AG09309 (cell line): ENCODE data around the gene TAF1D.
"Not testable (repeated sequence)": the region's sequence is repeated elsewhere in the genome, so short reads cannot be mapped to it uniquely, and the experiment has no call there.

Experiments
- DNase-seq: peaks from one replicate; pipeline ENCODE4 v3.0.0-alpha.2; 2010; ENCODE audit warnings: low read depth
- H3K4me3 ChIP-seq: 2 replicates; pipeline ENCODE4 v1.5.1; 2011; ENCODE audit warnings: mild to moderate bottlenecking, low read depth, low read length, moderate library complexity; ENCODE audit not compliant: control insufficient read depth
- CTCF ChIP-seq: IDR thresholded peaks from 2 replicates; pipeline ENCODE4 v1.5.1; 2011; ENCODE audit warnings: mild to moderate bottlenecking, low read depth, low read length, inconsistent platforms; ENCODE audit not compliant: insufficient read depth, control insufficient read depth; ENCODE audit errors: missing control alignments

The TAF1D gene

GRCh38 chr11:93747122-93747521, 5.8 kb upstream of the TAF1D start:
- TF ChIP-seq CTCF: no peak
- H3K4me3 ChIP-seq: no peak overlapping the region
- DNase-seq: no peak

GRCh38 chr11:93746101-93746500, 4.8 kb upstream of the TAF1D start:
- DNase-seq: no peak
- no peak overlapping the region for H3K4me3 ChIP-seq
- TF ChIP-seq CTCF: no peak

DNA sequence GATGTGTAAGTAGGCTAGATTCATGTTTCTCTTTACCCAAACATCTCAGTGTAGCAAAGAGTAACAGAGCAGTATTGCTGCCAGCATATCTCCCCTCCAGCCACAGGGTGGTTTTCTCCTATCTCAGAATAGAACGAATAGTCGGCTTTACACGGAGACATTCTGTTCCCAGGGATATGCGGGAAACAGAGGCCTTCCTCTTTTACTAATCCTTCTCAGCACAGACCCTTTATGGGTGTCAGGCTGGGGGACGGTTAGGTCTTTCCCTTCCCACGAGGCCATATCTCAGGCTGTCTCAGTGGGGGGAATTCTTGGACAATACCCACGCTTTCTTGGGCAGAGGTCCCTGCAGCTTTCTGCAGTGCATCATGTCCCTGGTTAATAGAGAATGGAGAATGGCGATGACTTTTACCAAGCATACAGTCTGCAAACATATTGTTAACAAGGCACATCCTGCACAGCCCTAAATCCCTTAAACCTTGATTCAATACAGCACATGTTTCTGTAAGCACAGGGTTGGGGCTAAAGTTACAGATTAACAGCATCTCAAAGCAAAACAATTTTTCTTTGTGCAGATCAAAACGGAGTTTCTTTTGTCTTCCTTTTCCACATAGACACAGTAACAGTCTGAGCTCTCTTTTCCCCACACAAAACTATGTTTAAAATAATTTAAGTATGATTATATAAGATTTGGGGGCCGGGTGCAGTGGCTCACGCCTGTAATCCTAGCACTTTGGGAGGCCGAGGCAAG, 3.9 kb upstream of the TAF1D start:
- H3K4me3 ChIP-seq, DNase-seq: not testable (repeated sequence)

DNA sequence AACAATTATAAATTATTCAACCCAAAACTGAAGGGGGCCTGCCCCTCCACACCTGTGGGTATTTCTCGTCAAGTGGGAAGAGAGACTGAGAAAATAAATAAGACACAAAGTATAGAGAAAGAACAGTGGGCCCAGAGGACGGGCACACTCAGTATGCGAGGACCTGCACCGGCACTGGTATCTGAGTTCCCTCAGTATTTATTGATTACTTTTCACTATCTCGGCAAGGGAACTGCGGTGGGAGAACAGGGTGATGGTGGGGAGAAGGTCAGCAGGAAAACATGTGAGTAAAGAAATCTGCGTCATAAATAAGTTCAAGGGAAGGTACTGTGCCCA, 3.3 kb upstream of the TAF1D start:
- DNase-seq: no peak
- TF ChIP-seq CTCF: no peak
- H3K4me3 ChIP-seq: no peak overlapping the region

GRCh38 chr11:93743291-93743690, 2.0 kb upstream of the TAF1D start:
- DNase-seq: no peak
- no peak for TF ChIP-seq CTCF

GRCh38 chr11:93741882-93742226, 559 bp upstream of the TAF1D start:
- peak; percentile 17 for DNase-seq
- TF ChIP-seq CTCF: no peak
- peak overlapping the region; percentile 80 for H3K4me3 ChIP-seq

More at GRCh38 chr11:93743291-93743690, 2.0 kb upstream of the TAF1D start:
- H3K4me3 ChIP-seq: no peak overlapping the region

- peak overlapping the region; percentile 80 for H3K4me3 ChIP-seq
- peak; percentile 4 for TF ChIP-seq CTCF
- peak; percentile 16 for DNase-seq
These were observed 583 bp downstream of the TAF1D start for GRCh38 chr11:93740730-93741093.
